COLO829 (cell line): ENCODE results near the gene CFAP54.
"Not testable (repeated sequence)": the region's sequence is repeated elsewhere in the genome, so short reads cannot be mapped to it uniquely, and the experiment has no call there.

Source experiments
- DNase-seq: peaks from one replicate; pipeline ENCODE4 v3.0.0; 2012; ENCODE audit warnings: low spot score

CFAP54 gene, protein sequence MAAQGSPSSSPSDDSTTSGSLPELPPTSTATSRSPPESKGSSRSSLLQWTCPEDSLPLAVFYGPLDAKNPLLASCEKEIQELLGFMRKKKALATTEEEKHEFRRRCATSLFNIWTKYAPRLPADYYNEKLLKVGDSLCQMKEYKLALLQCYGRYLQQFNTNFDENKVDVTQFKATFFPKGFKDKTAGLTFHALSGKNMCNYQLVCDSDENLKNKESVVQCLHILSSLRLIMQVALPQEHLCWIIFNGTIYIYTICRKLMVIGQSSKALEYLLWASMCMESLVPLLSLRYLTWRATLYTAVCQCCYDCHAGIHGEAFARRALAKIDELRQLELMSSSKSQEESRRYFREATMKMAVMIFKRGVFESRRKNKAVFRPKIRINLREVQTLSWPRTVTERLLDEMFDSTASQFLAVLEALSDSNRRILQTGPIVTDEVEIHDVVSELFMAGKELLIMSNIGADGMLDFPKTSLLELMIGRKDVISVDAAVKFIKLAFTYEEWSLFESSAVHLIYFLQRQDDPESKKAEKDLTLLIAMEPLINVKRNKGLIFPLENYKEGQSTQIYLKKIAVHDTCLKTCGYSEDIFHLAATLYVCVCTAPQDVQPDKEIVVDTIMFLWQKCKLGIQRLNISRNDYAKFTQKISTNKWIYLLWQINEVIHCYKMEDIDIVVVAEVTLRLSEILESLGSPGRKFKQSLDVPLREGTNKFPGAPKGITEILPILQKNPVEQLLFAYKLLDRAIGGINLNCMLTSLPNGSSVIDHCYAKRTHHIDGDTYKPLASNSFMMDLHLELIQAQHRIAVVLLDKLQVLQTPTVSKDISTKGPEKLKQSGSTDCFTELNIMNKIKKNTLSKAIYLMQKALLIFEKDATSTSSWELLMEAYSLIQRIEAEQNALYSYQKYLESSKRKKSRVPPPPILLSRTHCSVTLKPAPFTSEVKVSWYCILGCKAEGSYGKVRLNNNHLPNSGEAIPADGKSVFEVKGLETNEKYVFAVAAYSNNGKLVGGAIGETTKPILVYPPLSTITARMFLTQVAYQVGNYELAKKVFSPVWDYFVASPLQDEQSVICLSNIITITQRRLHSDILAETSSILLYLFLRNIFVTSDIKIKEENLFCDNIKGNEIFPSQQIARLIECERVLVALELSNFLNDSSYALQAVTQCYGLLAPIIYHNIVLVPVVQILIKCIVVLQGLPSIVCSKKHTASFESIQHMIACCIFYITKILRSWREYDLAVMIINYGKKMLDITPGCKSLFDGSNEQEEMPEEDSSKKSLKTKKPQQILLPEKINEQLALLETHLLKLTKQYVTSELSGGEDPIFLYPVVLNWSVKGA (N-terminal part only)

DNA sequence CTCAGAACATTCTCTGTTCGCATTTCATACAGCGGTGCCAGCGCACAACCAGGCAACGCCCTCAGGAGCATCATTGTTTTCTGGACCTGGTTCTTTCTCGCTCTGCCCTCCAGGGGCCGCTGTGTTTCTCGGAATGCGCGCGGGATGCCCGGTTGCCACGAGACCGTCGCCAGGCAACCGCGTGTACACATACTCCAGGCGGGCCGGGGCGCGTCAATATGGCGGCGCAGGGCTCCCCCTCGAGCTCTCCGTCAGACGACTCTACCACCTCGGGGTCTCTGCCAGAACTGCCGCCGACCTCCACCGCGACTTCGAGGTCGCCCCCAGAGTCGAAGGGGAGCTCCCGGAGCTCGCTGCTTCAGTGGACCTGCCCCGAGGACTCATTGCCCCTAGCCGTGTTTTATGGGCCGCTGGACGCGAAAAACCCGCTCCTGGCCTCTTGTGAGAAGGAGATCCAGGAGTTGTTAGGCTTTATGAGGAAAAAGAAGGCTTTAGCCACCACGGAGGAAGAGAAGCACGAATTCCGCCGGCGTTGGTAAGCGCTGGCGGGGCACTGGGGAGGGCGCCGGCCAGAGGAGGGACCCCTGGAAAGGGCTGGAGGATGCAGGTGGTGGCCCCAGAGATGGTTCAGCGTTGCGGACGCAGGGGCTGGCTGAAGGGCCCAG is at the start of gene CFAP54:
CFAP54 (plus strand) TSS at position 186 of the 665 bp plus-strand sequence; CDS start at position 219, 33 bp downstream.
- peak; percentile 89 for DNase-seq

GRCh38 chr12:96441816-96442215 is 47.6 kb upstream of the CFAP54 start:
- DNase-seq: no peak

DNA sequence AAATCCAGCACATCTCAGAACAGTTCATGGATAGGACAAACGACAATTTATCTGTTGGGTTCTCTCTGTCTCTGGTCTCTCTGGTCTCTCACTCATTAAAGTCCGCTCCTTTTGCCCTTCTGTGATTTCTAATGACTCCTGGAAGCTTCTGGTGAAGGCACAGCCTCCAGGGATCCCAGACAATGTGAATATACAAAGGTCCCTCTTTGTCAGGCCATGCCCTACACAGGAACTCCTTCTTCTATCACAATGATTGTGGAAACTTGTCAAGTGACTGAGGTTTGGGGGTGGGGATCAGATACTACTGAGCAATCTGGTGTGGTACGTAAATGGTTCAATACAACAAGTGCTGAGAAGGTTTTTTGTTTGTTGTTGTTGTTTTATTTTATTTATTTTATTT is 46.5 kb upstream of the CFAP54 start:
- peak; percentile 40 for DNase-seq

DNA sequence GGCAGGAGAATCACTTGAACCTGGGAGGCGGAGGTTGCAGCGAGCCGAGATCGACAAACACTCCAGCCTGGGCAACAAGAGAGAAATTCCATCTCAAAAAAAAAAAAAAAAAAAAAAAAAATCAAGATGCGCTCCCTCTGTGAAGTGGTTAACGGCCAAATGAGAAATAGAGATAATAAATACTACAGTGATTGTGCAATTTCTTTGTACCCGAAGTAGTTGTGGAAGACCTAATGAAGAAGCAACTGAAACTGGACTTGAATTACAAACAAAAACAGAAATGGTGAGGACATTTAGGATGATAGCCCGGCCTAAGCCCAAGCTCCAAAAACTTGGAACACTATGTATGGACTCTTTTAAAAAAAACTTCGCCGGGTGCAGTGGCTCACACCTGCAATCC is 45.0 kb upstream of the CFAP54 start:
- DNase-seq: no peak

DNA sequence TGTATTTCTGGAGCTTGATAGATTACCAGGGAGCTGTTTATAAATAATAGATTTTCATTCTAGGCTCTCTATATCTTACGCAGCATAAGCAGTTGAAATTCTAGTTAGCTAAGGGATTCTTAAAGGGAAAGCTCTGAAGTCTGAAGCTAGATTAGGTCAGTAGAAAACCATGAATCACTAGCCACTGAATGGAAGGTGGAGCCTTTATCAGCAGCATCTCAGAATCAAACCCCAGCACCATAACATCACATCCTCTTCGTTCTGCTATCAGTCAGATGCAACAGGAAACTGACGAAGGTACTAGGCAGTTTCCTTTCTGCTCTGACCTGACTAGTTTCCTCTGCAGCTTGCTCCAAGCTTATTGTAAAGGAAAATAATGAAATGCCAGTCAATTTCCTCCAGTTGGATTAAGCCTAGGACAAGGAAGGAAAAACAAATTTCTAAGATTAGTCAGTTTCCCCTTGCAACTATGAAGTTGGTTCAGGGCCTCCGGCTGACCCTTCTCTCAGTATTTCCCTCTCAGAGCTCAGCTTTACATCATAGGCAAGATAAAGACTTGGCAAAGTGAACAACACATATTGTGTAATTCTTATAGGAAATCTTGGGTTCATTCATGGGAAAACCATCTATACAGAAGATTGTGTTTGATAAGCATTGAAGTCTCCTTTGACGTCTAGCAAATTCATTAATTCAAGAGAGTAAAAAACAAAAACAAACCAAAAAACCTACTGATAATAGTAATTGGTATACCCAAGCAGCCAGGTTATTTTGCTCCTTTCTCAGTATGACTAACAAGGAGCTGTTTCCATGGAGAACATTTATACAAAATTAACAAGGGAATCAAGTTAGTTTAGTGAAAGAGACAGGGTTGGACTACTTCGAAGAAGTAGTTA is 43.4 kb upstream of the CFAP54 start:
- DNase-seq: peak; percentile 48

GRCh38 chr12:96447256-96447655 is 42.1 kb upstream of the CFAP54 start:
- DNase-seq: no peak

DNA sequence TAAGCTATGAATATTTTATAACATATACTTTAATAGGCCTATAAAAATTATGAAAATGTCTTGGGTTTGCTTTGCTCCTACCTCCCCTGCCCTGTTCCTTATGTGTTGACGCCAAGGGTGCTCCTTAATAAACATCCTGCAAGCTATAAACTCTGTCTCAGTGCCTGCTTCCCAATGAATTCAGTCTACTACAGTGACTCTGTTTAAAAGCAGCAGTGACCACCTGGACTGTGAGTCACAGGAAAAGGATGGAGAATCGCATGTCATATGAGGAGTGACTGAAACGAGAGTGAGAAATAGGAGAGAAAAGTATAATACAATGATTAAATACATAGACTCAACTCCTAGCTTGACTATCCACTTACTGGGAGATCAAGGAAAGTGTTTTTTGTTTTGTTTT is 41.1 kb upstream of the CFAP54 start:
- no peak for DNase-seq

DNA sequence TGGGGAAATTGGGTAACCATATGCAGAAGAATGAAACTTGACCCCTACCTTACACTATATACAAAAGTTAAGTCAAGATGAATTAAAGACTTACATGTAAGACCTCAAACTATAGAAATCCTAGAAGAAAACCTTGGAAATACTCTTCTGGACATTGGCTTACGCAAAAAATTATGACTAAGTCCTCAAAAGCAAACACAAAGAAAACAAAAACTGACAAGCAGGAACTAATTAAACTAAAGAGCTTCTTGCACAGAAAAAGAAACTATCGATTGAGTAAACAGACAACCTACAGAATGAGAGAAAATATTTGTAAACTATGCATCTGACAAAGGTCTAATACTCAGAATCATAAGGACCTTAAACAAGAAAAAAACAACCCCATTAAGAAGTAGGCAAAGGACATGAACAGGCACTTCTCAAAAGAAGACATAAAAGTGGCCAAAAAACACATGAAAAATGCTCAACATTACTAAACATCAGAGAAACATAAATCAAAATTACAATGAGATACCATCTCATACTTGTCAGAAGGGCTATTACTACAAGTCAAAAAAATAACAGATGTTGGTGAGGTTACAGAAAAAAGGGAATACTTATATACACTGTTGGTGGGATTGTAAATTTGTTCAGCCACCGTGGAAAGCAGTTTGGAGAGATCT is 37.0 kb upstream of the CFAP54 start:
- DNase-seq: no peak

- no peak for DNase-seq
Measured at GRCh38 chr12:96454396-96454795, 35.0 kb upstream of the CFAP54 start.

GRCh38 chr12:96456265-96456974 is 33.0 kb upstream of the CFAP54 start:
- no peak for DNase-seq

GRCh38 chr12:96457191-96457930 is 32.0 kb upstream of the CFAP54 start:
- DNase-seq: no peak

DNA sequence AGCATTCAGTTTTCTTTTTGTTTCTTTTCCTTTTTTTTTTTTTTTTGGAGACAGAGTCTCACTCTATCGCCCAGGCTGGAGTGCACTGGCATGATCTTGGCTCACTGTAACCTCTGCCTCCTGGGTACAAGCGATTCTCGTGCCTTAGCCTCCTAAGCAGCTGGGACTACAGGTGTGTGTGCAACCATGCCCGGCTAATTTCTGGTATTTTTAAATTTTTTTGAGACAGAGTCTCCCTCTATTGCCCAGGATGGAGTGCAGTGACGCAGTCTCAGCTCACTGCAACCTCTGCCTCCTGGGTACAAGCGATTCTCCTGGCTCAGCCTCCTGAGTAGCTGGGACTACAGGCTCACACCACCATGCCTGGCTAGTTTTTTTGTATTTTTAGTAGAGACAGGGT is 30.1 kb upstream of the CFAP54 start:
- not testable (repeated sequence) for DNase-seq

GRCh38 chr12:96462571-96463280 is 26.7 kb upstream of the CFAP54 start:
- no peak for DNase-seq

- DNase-seq: no peak
Measured at GRCh38 chr12:96465896-96466295, 23.5 kb upstream of the CFAP54 start.

GRCh38 chr12:96466939-96467751 is 22.2 kb upstream of the CFAP54 start:
- no peak for DNase-seq

DNA sequence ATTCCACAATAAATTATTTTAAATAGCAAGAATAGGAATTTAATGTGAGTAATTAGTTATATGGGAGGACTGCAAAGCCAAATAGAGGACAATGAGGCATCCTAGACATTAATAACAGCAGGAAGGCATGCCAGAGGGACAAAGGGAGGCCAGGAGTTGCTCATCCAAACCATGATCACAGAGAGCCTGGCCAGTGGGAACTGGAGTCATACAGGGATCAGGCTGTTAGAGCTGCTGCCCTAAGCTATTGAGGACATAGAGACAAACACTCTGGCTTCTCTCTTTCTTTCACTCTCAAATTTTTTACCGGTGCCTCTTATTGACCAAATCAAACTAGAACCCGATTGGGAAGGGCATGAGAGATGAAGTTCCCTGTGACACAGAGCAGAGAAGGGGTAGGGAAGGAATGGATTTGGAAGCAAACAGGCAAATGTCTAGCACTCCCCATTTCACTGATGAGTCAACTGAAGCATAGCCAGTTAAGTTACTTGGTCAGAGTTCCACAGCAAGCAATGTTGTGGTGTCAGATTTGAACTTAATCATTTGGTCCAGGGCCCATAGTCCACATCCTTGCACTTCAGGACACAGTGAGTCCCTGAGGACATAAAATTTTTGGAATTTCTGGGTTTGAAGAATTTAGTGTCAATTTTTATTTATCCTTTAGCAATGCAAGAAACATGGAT is 17.9 kb upstream of the CFAP54 start:
- DNase-seq: no peak
